ENCODE results near the gene ASCC1.

GRCh38 chr10:72059843-72060822 lies 155.9 kb downstream of the ASCC1 start:
- TF ChIP-seq CTCF (conservative IDR thresholded peaks at IDR 0.05; ENCODE audit: low read depth, low read length) (no peak), EZH2 (IDR thresholded peaks at IDR 0.05; ENCODE audit: low read length, unreplicated experiment) (no peak)

All from PC-3 (cell line).